Activated CD4-positive, alpha-beta T cell treated with anti-CD3 and anti-CD28 coated beads, Interleukin-2, amount 50 U/mL, for 48 hours (primary cell): ENCODE results near the gene SLC25A1.
"Not testable (repeated sequence)": the region's sequence is repeated elsewhere in the genome, so short reads cannot be mapped to it uniquely, and the experiment has no call there.

ENCODE experiments used
- DNase-seq, 2 experiments: peaks; one replicate each; pipeline ENCODE4 v3.0.0-alpha.2; 2020

Gene SLC25A1

GRCh38 chr22:19203834-19204233 lies 25.3 kb upstream of the SLC25A1 start:
- DNase-seq: no peak

- not testable (repeated sequence) for DNase-seq
These were observed 24.3 kb upstream of the SLC25A1 start for GRCh38 chr22:19202799-19203186.

- DNase-seq: no peak
These were observed 23.6 kb upstream of the SLC25A1 start for GRCh38 chr22:19201869-19202798.

- no peak for DNase-seq
These were observed 22.8 kb upstream of the SLC25A1 start for GRCh38 chr22:19201130-19201868.

GRCh38 chr22:19199479-19199878 lies 20.9 kb upstream of the SLC25A1 start:
- DNase-seq: no peak

GRCh38 chr22:19197997-19198865 lies 19.7 kb upstream of the SLC25A1 start:
- DNase-seq: no peak

GRCh38 chr22:19196841-19197612 lies 18.5 kb upstream of the SLC25A1 start:
- DNase-seq: no peak

- DNase-seq: no peak
These were observed 17.5 kb upstream of the SLC25A1 start for GRCh38 chr22:19195796-19196731.

GRCh38 chr22:19194766-19195536 lies 16.4 kb upstream of the SLC25A1 start:
- DNase-seq: no peak

- DNase-seq: no peak
These were observed 15.3 kb upstream of the SLC25A1 start for GRCh38 chr22:19193879-19194278.

GRCh38 chr22:19187716-19188563 lies 9.4 kb upstream of the SLC25A1 start:
- DNase-seq: no peak

GRCh38 chr22:19184276-19184997 lies 5.9 kb upstream of the SLC25A1 start:
- DNase-seq: no peak

GRCh38 chr22:19183216-19183615 lies 4.7 kb upstream of the SLC25A1 start:
- DNase-seq: no peak

GRCh38 chr22:19182472-19183157 lies 4.1 kb upstream of the SLC25A1 start:
- DNase-seq: peak; percentile 49 to 60

- peak; percentile 49 to 66 for DNase-seq
These were observed 3.4 kb upstream of the SLC25A1 start for GRCh38 chr22:19181786-19182471.

GRCh38 chr22:19180740-19181410 lies 2.3 kb upstream of the SLC25A1 start:
- DNase-seq: no peak

GRCh38 chr22:19180234-19180633 lies 1.7 kb upstream of the SLC25A1 start:
- DNase-seq: no peak
